MM.1S (cell line): ENCODE measurements around the gene SERPINB7.

ENCODE experiments used
- DNase-seq: peaks from one replicate; pipeline ENCODE4 v3.0.0-alpha.2; 2015
- H2AFZ ChIP-seq: fragments of 300-600 bp; sonication (generic); 2 replicates; pipeline ENCODE4 v1.6.0; 2016; ENCODE audit warnings: antibody characterized with exemption, low read length
- H3F3A ChIP-seq: fragments of 300-600 bp; sonication (generic); 2 replicates; pipeline ENCODE4 v1.6.1; 2016; ENCODE audit warnings: mild to moderate bottlenecking, antibody characterized with exemption, low read length, moderate library complexity, mixed read lengths; ENCODE audit not compliant: insufficient read depth
- H3K27ac ChIP-seq: fragments of 300-600 bp; sonication (generic); 2 replicates; pipeline ENCODE4 v1.5.1; 2016; ENCODE audit warnings: mild to moderate bottlenecking, low read length
- H3K27me3 ChIP-seq: fragments of 300-600 bp; sonication (generic); replicated peaks from 2 replicates; pipeline ENCODE4 v1.6.0; 2016; ENCODE audit warnings: low read length; ENCODE audit not compliant: insufficient read depth
- H3K36me3 ChIP-seq: fragments of 300-600 bp; sonication (generic); replicated peaks from 2 replicates; pipeline ENCODE4 v1.6.1; 2016; ENCODE audit warnings: mild to moderate bottlenecking, low read length, mixed read lengths; ENCODE audit not compliant: insufficient read depth
- H3K4me1 ChIP-seq: fragments of 300-600 bp; sonication (generic); 2 replicates; pipeline ENCODE4 v1.6.1; 2016; ENCODE audit warnings: low read length, mixed read lengths
- H3K4me2 ChIP-seq: fragments of 300-600 bp; sonication (generic); 2 replicates; pipeline ENCODE4 v1.6.0; 2016; ENCODE audit warnings: low read depth, low read length
- H3K4me3 ChIP-seq: fragments of 300-600 bp; sonication (generic); 2 replicates; pipeline ENCODE4 v1.5.1; 2016; ENCODE audit warnings: low read length, mixed read lengths
- H3K79me2 ChIP-seq: fragments of 300-600 bp; sonication (generic); 2 replicates; pipeline ENCODE4 v1.6.1; 2016; ENCODE audit warnings: mixed run types, low read length, mixed read lengths
- H3K9ac ChIP-seq: fragments of 300-600 bp; sonication (generic); 2 replicates; pipeline ENCODE4 v1.6.1; 2016; ENCODE audit warnings: low read length, mixed read lengths
- H3K9me2 ChIP-seq: fragments of 300-600 bp; sonication (generic); replicated peaks from 2 replicates; pipeline ENCODE4 v1.6.1; 2016; ENCODE audit warnings: mild to moderate bottlenecking, low read length, mixed read lengths; ENCODE audit not compliant: insufficient read depth
- H3K9me3 ChIP-seq: fragments of 300-600 bp; sonication (generic); replicated peaks from 2 replicates; pipeline ENCODE4 v1.6.1; 2016; ENCODE audit warnings: mild to moderate bottlenecking, low read length, mixed read lengths; ENCODE audit not compliant: insufficient read depth
- H4K20me1 ChIP-seq: fragments of 300-600 bp; sonication (generic); 2 replicates; pipeline ENCODE4 v1.6.1; 2016; ENCODE audit warnings: mild to moderate bottlenecking, low read length, moderate library complexity, mixed read lengths; ENCODE audit not compliant: insufficient read depth
- CTCF ChIP-seq: fragments of 300-600 bp; sonication (generic); IDR thresholded peaks from 2 replicates; pipeline ENCODE4 v1.5.1; 2016; ENCODE audit warnings: antibody characterized with exemption, low read length, mixed read lengths
- EZH2 ChIP-seq: fragments of 300-600 bp; sonication (generic); optimal IDR thresholded peaks from 2 replicates; pipeline ENCODE3; 2017; ENCODE audit warnings: low read depth, mild to moderate bottlenecking, antibody characterized with exemption, low read length, mixed read lengths
- EZH2phosphoT487 ChIP-seq: fragments of 300-600 bp; sonication (generic); IDR thresholded peaks from 2 replicates; pipeline ENCODE4 v1.6.1; 2018; ENCODE audit warnings: antibody characterized with exemption, low read length

Gene SERPINB7

GRCh38 chr18:63819786-63820185, 44.6 kb downstream of the SERPINB7 start:
- DNase-seq = no peak
- no peaks in the 10 kb centered on the region for H3K27me3 ChIP-seq
- H3K4me1 ChIP-seq = peaks cover 8% of the 10 kb centered on the region; the same call in 1 of the 2 replicates
- H3K9me3 ChIP-seq = no peaks in the 10 kb centered on the region
- no peak overlapping the region for H3K9ac ChIP-seq
- no peaks in the 10 kb centered on the region for H3K9me2 ChIP-seq
- no peaks in the 10 kb centered on the region for H3K79me2 ChIP-seq
- H3K27ac ChIP-seq = no peak overlapping the region
- H4K20me1 ChIP-seq = no peaks in the 10 kb centered on the region
- H3K4me3 ChIP-seq = no peak overlapping the region
- no peaks in the 10 kb centered on the region for H3K36me3 ChIP-seq
- H3K4me2 ChIP-seq = no peak overlapping the region
- no peak overlapping the region for H2AFZ ChIP-seq
- H3F3A ChIP-seq = no peaks in the 10 kb centered on the region
- TF ChIP-seq EZH2phosphoT487 (no peak), CTCF (no peak)

- Histone ChIP-seq H3K9me2 (no peaks in the 10 kb centered on the region), H3K36me3 (no peaks in the 10 kb centered on the region), H3K27ac (no peak overlapping the region), H3K4me2 (no peak overlapping the region), H3F3A (no peaks in the 10 kb centered on the region), H3K4me3 (no peak overlapping the region), H3K27me3 (no peaks in the 10 kb centered on the region), H3K4me1 (0 out of 2 replicates have a peak, but pooled peaks cover under 1% of the 10 kb centered on the region), H2AFZ (no peak overlapping the region), H3K9me3 (no peaks in the 10 kb centered on the region), H3K79me2 (no peaks in the 10 kb centered on the region), H4K20me1 (no peaks in the 10 kb centered on the region), H3K9ac (no peak overlapping the region)
- TF ChIP-seq CTCF (no peak), EZH2phosphoT487 (no peak), EZH2 (no peak)
- DNase-seq = no peak
Observed at GRCh38 chr18:63820694-63821093, 45.5 kb downstream of the SERPINB7 start.

GRCh38 chr18:63823516-63824219, 48.5 kb downstream of the SERPINB7 start:
- no peaks in the 10 kb centered on the region for H3K9me2 ChIP-seq
- no peaks in the 10 kb centered on the region for H3K79me2 ChIP-seq
- no peaks in the 10 kb centered on the region for H4K20me1 ChIP-seq
- H3F3A ChIP-seq = no peaks in the 10 kb centered on the region
- no peak overlapping the region for H3K4me2 ChIP-seq
- H3K4me1 ChIP-seq = no peaks in the 10 kb centered on the region
- no peak overlapping the region for H3K9ac ChIP-seq
- H3K9me3 ChIP-seq = no peaks in the 10 kb centered on the region
- H3K4me3 ChIP-seq = no peak overlapping the region
- no peak for TF ChIP-seq EZH2phosphoT487
- TF ChIP-seq EZH2 = no peak
- peak; percentile 39 for TF ChIP-seq CTCF
- H3K36me3 ChIP-seq = no peaks in the 10 kb centered on the region
- H3K27ac ChIP-seq = no peak overlapping the region
- H2AFZ ChIP-seq = no peak overlapping the region
- H3K27me3 ChIP-seq = no peaks in the 10 kb centered on the region
- no peak for DNase-seq
